ENCODE results near the gene PLCL2.
"Not testable (repeated sequence)": the region's sequence is repeated elsewhere in the genome, so short reads cannot be mapped to it uniquely, and the experiment has no call there.

Gene PLCL2

GRCh38 chr3:16918683-16919025 lies 33.9 kb downstream of the PLCL2 start:
- DNase-seq, result no peak

DNA sequence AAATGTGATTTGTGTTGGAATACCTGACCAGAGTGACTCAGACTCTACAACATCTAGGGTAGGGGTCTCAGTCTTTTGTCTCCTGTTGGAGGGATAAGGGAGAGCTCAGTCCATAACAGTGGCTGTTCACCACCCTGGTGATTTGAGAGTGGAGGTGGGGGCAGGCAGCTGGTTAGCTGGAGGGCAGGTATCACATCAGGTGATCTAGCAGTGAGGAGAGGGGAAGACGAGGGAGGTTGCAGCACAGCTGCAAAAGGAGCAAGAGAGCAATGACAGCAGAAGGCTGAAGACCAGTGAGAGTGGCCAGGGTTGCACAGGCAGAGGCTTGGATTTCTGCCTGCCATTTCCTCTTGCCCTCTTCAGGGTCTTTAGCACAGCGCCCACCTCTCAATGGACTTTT lies 38.4 kb downstream of the PLCL2 start:
- DNase-seq, result no peak

DNA sequence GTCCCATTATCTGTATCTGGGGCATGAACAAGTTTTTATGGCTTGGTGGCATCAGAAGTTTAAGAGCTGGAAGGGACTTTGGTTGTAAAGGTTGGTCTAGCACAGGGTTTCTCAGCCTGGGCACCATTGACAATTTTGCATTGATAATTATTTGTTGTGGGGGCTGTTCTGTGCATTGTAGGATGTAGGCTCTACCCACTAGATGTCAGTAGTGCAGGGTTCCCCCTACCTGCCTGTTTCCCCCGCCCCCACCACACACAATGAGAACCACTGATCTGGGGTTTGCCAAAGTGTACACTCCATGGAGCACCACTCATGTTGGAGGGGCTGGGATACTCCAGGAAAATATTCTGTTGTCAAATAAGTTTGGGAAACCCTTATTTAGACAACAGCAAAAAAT lies 42.7 kb downstream of the PLCL2 start:
- DNase-seq, result no peak

DNA sequence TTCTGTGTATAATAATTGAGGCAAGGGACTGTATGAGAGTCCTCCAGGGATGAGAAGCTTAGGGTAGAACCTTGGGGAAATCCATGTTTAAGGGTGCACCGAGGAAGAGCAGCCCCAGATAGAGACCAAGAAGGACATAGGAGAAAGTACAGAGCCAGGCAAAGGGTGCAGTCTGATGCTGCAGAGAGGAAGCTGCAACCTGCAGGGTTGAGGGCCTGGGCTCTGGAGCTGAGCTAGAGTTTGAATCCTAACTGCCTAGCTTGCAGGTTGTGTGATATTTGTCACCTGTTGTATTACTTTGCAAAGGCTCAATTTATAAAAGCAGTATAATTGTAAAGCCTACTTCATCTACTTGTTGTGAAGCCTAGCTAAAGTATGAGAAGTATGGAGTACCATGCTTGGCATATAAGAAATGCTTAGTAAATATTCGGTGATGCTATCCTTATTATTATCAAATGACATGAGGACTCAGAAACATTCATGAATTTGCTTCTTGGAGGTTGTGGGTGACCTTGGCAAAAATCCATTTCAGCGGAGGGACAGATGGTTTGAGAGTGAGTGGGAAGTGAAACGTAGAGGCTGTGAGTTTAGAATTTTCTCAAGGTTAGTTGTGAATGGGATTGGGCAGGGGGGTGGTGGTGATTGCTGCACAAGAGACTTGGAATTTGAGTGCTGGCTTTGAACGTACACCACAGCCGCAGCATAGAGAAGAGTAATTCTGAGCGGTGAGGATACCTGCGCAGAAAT lies 43.8 kb downstream of the PLCL2 start:
- DNase-seq, result no peak

DNA sequence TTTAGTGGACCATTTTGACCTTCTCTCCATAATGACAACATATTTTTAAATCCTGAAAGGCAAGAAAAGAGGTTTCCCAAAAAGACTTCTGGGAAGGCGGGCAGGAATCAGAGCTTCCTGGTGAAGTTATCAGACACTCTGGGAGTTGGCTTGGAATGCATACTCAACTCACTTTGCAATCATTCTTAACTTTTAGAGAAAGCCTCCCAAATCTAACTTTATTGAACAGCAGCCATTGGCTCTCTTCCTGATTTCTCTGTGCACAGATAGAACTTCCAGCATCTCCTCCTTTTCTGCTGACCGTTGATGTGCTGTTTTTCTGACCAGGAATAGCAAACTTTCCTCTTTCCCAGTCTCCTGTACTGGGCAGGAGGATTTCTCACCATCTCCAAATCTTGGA lies 44.6 kb downstream of the PLCL2 start:
- no peak for DNase-seq

- no peak for DNase-seq
Observed at GRCh38 chr3:16932877-16933276, 48.1 kb downstream of the PLCL2 start.

DNA sequence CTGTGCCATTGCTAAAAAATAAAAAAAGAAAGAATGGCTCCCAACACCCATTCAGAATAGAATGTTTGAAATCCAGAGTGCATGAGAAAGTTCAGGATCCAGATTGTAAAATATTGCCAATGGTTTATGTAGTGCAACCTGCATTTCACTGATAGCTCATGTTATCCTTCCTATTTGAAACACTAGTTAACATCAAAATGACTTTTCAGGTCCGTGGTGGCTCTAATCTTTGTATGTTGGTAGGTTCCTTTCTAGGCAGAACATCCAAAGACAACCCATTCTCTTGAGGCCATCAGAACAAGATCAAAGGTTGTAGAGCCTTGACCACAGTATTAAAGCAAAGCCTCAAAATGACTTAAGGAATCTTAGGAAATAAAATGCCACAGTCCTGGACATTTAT lies 51.0 kb downstream of the PLCL2 start:
- no peak for DNase-seq

- no peak for DNase-seq
Observed at GRCh38 chr3:16936233-16936632, 51.5 kb downstream of the PLCL2 start.

GRCh38 chr3:16936676-16937230 lies 52.0 kb downstream of the PLCL2 start:
- no peak for DNase-seq

GRCh38 chr3:16937326-16937845 lies 52.6 kb downstream of the PLCL2 start:
- no peak for DNase-seq

DNA sequence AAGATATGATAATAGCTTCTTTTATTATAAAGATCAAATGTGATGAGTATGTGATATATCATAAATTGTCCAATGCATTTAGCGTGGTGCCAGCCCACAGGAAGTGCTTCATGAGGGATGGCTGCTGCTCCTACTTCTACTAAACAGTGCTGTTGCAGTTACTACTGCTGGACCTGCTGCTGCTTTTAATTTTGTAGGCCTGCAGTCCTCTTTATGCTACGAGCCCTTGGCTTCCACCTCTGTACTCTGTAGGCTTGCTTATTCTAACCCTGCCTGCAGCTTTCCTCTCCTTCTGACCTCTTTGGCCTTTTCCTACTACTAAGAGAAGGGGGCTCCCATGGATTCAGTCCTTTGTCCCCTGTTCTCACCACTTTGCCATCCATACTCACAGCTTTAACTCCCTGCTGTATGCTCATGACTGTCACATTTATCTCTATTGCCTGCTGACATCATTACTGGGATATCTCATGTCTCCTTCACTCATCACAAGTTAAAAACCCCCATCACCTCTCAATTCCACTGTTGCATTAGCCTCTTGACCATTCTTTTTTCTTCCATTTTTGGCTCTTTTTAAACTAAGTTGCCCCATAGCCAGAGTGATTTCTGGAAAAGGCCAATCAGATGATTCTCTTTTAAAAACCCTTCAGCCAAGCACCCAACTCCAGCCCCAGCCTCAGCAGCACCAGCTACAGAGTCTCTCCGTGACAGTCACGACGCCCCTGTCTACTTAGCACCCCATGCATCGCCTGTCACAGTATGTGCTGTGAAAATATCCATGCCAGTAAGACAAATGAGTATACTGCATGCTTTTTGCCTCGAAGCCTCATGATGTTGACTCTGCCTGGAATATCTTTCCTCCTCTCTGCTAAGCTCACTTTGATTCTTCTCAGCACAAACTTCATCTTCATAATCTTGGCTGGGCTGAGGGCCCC lies 56.3 kb downstream of the PLCL2 start:
- DNase-seq, result no peak

DNA sequence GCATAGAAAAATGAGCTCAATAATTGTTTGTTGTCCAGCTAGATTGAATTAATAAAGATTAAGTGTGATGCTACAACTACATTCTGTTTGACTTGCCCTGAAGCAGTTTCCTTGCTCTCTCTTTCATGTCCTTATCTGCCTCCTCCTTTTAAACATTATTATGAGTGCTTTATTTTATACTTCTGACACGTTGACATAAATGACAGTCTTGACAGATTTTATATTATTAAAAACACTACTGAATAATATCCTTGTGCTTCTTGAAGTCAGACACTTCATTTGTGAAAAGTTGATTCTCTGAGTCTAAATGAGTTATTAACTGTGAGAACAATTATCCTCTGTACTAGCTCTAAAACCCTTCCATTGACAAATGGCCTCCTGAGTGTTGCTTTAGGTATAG lies 58.2 kb downstream of the PLCL2 start:
- no peak for DNase-seq

DNA sequence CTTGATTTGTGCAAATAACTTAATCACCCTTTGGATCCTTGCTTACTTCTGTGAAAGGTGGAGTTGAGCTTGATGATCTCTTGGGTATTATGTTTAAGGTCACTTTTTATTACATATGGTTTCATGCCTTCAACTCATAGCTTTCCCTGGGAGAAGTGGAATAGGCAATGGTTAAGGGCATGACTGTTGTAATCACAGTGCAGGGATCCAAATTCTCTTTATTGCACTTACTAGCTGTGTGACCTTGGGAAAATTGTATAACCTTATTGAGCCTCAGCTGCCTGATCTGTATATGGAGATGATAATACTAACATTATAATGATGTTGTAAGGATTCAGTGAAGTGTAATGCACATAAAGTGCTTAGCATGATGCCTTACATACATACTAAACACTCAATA lies 59.1 kb downstream of the PLCL2 start:
- DNase-seq, result no peak

DNA sequence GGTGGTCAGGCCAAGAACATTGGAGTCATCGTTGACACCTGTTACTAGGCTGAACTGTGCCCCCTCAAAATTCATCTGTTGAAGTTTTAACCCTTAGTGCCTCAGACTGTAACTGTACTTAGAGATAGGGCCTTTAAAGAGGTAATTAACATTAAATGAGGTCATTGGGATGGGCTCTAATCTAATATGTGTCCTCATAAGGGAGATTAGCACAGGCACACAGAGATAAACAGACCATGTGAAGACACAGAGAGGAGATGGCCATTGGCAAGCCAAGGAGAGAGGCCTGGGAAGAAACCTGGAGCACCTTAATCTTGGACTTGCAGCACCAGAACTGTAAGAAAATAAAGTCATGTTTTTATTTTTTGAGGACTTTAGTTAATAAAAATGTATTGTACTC lies 59.6 kb downstream of the PLCL2 start:
- DNase-seq, result no peak

- DNase-seq, result no peak
Observed at GRCh38 chr3:16945330-16945729, 60.6 kb downstream of the PLCL2 start.

- no peak for DNase-seq
Observed at GRCh38 chr3:16950282-16950681, 65.5 kb downstream of the PLCL2 start.

GRCh38 chr3:16950845-16951244 lies 66.1 kb downstream of the PLCL2 start:
- no peak for DNase-seq

DNA sequence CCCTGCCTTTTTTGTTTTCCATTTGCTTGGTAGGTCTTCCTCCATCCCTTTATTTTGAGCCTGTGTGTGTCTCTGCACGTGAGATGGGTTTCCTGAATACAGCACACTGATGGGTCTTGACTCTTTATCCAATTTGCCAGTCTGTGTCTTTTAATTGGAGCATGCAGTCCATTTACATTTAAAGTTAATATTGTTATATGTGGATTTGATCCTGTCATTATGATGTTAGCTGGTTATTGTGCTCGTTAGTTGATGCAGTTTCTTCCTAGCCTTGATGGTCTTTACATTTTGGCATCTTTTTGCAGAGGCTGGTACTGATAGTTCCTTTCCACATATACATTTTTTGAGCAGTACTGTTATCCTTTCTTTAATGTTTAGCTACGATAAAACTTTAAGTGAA lies 73.1 kb downstream of the PLCL2 start:
- DNase-seq, result not testable (repeated sequence)

DNA sequence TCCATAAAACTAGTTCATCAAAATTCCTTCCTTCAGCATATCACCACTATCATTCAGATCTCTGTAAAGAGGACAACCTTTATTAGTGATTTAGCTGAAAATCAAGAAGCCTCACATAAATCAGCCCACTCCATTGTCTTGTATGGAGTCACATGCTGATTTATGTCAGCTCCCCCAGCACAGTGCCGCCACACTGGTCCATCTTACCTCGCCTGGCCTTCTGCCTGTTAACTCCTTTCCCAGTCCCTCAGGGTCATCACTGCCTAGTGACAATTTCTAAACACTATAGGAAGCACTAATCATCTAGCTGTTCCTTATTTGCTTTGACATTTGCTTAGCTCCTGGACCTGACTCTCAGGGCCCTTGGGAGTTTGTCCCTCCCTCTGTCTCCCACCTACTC lies 75.4 kb downstream of the PLCL2 start:
- DNase-seq, result no peak

DNA sequence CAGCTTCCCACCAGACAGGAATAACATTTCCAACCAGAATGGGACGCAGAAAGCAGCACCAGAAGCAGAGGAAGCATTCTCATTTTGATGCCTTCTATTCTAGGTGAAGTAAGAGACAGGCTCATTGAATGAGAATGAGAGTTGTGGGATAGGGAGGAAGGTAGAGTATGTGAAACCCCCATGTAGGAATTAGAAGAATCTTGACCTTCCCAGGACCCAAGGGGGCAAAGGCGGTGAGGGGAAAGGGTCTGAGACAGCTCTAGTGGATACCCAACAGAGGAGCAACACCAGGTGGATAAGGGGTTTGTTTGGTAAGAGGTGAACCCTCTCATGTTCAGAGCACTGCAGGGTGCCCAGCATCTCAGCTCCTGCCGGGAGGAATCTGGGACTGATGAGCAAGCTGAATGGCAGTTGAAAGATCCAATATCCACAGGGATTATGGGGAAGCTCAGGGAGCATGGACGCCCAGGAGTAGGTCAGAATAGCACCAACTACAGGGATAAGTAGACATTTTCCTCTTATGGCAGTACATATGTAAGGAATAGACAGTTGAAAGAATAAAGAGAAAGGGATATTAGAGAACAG lies 77.0 kb downstream of the PLCL2 start:
- no peak for DNase-seq

DNA sequence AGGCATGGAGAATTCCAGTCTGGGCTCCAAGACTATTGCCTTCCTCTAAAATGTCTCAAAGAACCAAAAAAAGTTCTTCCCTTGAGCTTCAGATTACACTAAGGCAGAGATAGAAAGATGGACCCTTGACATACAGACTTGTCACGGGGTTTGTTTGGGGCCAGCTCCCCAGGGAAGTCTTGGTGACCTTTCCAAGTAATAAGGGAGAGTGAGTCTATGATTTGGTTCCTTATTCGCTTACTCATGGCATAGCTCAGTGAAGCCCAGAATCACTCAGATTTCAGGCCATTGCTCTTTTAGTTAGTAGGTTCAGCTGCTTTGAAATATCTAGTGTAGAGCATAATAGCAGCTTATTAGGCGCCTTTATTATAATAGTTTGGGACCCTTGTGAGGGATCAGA lies 90.3 kb downstream of the PLCL2 start:
- DNase-seq, result no peak

GRCh38 chr3:16978234-16978920 lies 93.6 kb downstream of the PLCL2 start:
- no peak for DNase-seq

GRCh38 chr3:16978921-16979271 lies 94.1 kb downstream of the PLCL2 start:
- no peak for DNase-seq

Measured in activated CD4-positive, CD25-positive, alpha-beta regulatory T cell (primary cell).